Liver (tissue), 3 donors: ENCODE data around the gene HAO2.

Source experiments
- EGR1 ChIP-seq, 2 donors: IDR thresholded peaks; 2 replicates each; pipeline ENCODE4 v1.6.1; 2016 to 2018; ENCODE audit warnings: antibody characterized with exemption in 2 of 2, low read depth in 2 of 2
- GABPA ChIP-seq, 2 donors: IDR thresholded peaks in 1 of 2; conservative IDR thresholded peaks in 1 of 2; 2 replicates each; pipeline ENCODE4 v1.6.1; 2016; ENCODE audit warnings: antibody characterized with exemption in 2 of 2, mild to moderate bottlenecking in 1 of 2, moderate library complexity in 1 of 2
- HNF4G ChIP-seq: IDR thresholded peaks from 2 replicates; pipeline ENCODE4 v1.6.1; 2016; ENCODE audit warnings: antibody characterized with exemption
- JUND ChIP-seq, 2 donors: IDR thresholded peaks; 2 replicates each; pipeline ENCODE4 v1.6.1; 2016; ENCODE audit warnings: antibody characterized with exemption in 2 of 2
- RAD21 ChIP-seq, 2 donors: IDR thresholded peaks; 2 replicates each; pipeline ENCODE4 v1.6.1; 2016; ENCODE audit warnings: antibody characterized with exemption in 2 of 2, mild to moderate bottlenecking in 2 of 2
- RXRA ChIP-seq, 2 donors: IDR thresholded peaks; 2 replicates each; pipeline ENCODE4 v1.6.1; 2017 to 2018; ENCODE audit warnings: antibody characterized with exemption in 2 of 2, mild to moderate bottlenecking in 1 of 2
- SP1 ChIP-seq: IDR thresholded peaks from 2 replicates; pipeline ENCODE4 v1.6.1; 2018; ENCODE audit warnings: antibody characterized with exemption, mild to moderate bottlenecking
- TAF1 ChIP-seq: conservative IDR thresholded peaks from 2 replicates; pipeline ENCODE4 v1.6.1; 2016; ENCODE audit warnings: antibody characterized with exemption, mild to moderate bottlenecking
- YY1 ChIP-seq: IDR thresholded peaks from 2 replicates; pipeline ENCODE4 v1.6.1; 2016; ENCODE audit warnings: antibody characterized with exemption, mild to moderate bottlenecking
- TF ChIP-seq, protein P1 (sequence below): fragments of 150-350 bp; IDR thresholded peaks from 2 replicates; pipeline ENCODE4 v1.5.1; 2017; ENCODE audit warnings: improper control_type of control experiment, low read depth, low read length; ENCODE audit not compliant: missing input control
- TF ChIP-seq, protein P2 (sequence below): IDR thresholded peaks from 2 replicates; pipeline ENCODE4 v1.6.1; 2016; ENCODE audit warnings: antibody characterized with exemption
- TF ChIP-seq, protein P3 (sequence below): IDR thresholded peaks from 2 replicates; pipeline ENCODE4 v1.6.1; 2016; ENCODE audit warnings: antibody characterized with exemption
- TF ChIP-seq, protein P4 (sequence below): IDR thresholded peaks from 2 replicates; pipeline ENCODE4 v1.6.1; 2016; ENCODE audit warnings: antibody characterized with exemption
- TF ChIP-seq, protein P5 (sequence below): IDR thresholded peaks from 2 replicates; pipeline ENCODE4 v1.6.1; 2016; ENCODE audit warnings: antibody characterized with exemption, mild to moderate bottlenecking
- donor health status: healthy.
- donor health status: healthy.

DNA sequence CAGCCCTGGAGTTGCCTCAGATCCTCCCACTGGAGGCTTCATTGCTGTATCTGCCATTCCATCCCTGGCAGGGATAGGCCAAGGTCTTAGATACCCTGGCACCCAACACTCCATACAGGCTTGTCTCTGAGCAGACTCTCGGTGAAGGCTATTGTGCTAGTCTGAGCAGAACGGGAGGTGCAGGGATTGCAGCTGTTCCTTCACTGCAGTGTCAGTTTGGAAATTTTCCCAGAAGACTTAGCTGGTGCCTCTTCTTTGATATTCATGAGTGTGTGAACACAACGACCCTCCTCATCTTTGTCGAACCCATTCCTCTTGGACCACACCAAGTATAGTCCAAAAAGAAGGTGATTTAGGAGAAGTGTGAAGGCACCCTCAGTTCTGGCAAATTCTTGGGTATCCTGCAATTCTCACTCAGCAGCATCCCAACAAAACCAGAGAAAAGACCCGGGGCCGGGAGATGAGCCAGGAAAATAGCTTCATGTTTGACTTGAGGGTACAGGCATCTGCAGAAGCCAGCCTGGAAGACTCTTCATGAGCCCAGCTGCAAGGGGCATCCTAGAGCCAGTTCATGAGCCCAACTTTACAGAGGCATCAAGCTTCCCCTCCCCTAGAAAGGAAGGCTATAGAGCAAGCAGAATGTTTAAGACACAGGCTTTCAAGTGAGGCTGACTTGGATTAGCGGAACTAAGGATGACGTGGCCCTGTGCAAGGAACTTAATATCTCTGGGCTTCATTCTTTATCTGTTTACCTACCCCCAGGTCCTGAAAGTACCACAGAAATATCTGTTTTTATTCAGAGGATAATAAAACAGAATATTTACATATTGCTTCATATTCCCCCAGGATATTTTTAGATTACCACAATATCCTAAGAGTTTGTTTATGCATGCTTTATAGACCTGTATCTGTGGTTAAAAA, 38.8 kb upstream of the HAO2 start:
- TF ChIP-seq, protein P1, sequence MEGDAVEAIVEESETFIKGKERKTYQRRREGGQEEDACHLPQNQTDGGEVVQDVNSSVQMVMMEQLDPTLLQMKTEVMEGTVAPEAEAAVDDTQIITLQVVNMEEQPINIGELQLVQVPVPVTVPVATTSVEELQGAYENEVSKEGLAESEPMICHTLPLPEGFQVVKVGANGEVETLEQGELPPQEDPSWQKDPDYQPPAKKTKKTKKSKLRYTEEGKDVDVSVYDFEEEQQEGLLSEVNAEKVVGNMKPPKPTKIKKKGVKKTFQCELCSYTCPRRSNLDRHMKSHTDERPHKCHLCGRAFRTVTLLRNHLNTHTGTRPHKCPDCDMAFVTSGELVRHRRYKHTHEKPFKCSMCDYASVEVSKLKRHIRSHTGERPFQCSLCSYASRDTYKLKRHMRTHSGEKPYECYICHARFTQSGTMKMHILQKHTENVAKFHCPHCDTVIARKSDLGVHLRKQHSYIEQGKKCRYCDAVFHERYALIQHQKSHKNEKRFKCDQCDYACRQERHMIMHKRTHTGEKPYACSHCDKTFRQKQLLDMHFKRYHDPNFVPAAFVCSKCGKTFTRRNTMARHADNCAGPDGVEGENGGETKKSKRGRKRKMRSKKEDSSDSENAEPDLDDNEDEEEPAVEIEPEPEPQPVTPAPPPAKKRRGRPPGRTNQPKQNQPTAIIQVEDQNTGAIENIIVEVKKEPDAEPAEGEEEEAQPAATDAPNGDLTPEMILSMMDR: no peak
- TF ChIP-seq RXRA (IDR thresholded peaks at IDR 0.05): no peak
- TF ChIP-seq, protein P2, sequence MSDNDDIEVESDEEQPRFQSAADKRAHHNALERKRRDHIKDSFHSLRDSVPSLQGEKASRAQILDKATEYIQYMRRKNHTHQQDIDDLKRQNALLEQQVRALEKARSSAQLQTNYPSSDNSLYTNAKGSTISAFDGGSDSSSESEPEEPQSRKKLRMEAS: no peak
- no peak for TF ChIP-seq RAD21 (IDR thresholded peaks at IDR 0.05)
- no peak for TF ChIP-seq SP1
- no peak for TF ChIP-seq TAF1
- TF ChIP-seq, protein P3, sequence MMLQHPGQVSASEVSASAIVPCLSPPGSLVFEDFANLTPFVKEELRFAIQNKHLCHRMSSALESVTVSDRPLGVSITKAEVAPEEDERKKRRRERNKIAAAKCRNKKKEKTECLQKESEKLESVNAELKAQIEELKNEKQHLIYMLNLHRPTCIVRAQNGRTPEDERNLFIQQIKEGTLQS: no peak
- no peak for TF ChIP-seq GABPA (IDR thresholded peaks at IDR 0.05 in 1 of 2, conservative IDR thresholded peaks at IDR 0.05 in 1 of 2)
- no peak for TF ChIP-seq JUND (IDR thresholded peaks at IDR 0.05)
- TF ChIP-seq, protein P4, sequence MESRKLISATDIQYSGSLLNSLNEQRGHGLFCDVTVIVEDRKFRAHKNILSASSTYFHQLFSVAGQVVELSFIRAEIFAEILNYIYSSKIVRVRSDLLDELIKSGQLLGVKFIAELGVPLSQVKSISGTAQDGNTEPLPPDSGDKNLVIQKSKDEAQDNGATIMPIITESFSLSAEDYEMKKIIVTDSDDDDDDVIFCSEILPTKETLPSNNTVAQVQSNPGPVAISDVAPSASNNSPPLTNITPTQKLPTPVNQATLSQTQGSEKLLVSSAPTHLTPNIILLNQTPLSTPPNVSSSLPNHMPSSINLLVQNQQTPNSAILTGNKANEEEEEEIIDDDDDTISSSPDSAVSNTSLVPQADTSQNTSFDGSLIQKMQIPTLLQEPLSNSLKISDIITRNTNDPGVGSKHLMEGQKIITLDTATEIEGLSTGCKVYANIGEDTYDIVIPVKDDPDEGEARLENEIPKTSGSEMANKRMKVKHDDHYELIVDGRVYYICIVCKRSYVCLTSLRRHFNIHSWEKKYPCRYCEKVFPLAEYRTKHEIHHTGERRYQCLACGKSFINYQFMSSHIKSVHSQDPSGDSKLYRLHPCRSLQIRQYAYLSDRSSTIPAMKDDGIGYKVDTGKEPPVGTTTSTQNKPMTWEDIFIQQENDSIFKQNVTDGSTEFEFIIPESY: no peak
- TF ChIP-seq YY1: no peak
- TF ChIP-seq, protein P5, sequence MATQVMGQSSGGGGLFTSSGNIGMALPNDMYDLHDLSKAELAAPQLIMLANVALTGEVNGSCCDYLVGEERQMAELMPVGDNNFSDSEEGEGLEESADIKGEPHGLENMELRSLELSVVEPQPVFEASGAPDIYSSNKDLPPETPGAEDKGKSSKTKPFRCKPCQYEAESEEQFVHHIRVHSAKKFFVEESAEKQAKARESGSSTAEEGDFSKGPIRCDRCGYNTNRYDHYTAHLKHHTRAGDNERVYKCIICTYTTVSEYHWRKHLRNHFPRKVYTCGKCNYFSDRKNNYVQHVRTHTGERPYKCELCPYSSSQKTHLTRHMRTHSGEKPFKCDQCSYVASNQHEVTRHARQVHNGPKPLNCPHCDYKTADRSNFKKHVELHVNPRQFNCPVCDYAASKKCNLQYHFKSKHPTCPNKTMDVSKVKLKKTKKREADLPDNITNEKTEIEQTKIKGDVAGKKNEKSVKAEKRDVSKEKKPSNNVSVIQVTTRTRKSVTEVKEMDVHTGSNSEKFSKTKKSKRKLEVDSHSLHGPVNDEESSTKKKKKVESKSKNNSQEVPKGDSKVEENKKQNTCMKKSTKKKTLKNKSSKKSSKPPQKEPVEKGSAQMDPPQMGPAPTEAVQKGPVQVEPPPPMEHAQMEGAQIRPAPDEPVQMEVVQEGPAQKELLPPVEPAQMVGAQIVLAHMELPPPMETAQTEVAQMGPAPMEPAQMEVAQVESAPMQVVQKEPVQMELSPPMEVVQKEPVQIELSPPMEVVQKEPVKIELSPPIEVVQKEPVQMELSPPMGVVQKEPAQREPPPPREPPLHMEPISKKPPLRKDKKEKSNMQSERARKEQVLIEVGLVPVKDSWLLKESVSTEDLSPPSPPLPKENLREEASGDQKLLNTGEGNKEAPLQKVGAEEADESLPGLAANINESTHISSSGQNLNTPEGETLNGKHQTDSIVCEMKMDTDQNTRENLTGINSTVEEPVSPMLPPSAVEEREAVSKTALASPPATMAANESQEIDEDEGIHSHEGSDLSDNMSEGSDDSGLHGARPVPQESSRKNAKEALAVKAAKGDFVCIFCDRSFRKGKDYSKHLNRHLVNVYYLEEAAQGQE: no peak
- TF ChIP-seq EGR1 (IDR thresholded peaks at IDR 0.05; ENCODE audit: low read depth in 2 of 2): no peak
- no peak for TF ChIP-seq HNF4G
